GM23338 (cell line): ENCODE results near the gene ASB15.

ENCODE experiments used
- CREB1 ChIP-seq: fragments of 250-450 bp; sonication (Bioruptor Pico); IDR thresholded peaks from 2 replicates; pipeline ENCODE4 v1.5.0; 2020; ENCODE audit warnings: low read depth, mild to moderate bottlenecking, moderate library complexity
- CTCF ChIP-seq, 2 experiments: fragments of 200-600 bp in 1 of 2; sonication (generic) in 1 of 2; conservative IDR thresholded peaks; 2 replicates each; pipeline versions ENCODE4 v1.5.1 to v1.6.1; 2016 to 2017; ENCODE audit warnings: antibody characterized with exemption in 2 of 2, low read depth in 2 of 2, mild to moderate bottlenecking in 2 of 2, moderate library complexity in 1 of 2
- ETS1 ChIP-seq: IDR thresholded peaks from 2 replicates; pipeline ENCODE4 v1.6.1; 2016; ENCODE audit warnings: antibody characterized with exemption
- EZH2 ChIP-seq: fragments of 200-600 bp; sonication (generic); IDR thresholded peaks from one replicate; pipeline ENCODE4 v1.8.0; 2017; ENCODE audit warnings: antibody characterized with exemption, mild to moderate bottlenecking, low read depth; ENCODE audit not compliant: unreplicated experiment
- EZH2phosphoT487 ChIP-seq: fragments of 200-600 bp; sonication (generic); IDR thresholded peaks from one replicate; pipeline ENCODE4 v1.8.1; 2018; ENCODE audit warnings: antibody characterized with exemption; ENCODE audit not compliant: unreplicated experiment
- JUNB ChIP-seq: IDR thresholded peaks from one replicate; pipeline ENCODE4 v1.6.1; 2016; ENCODE audit warnings: antibody characterized with exemption; ENCODE audit not compliant: unreplicated experiment
- NANOG ChIP-seq: IDR thresholded peaks from 2 replicates; pipeline ENCODE4 v1.6.1; 2016; ENCODE audit warnings: antibody characterized with exemption, borderline replicate concordance
- POLR2AphosphoS5 ChIP-seq: IDR thresholded peaks from 2 replicates; pipeline ENCODE4 v1.6.1; 2016; ENCODE audit warnings: antibody characterized with exemption, low read depth
- REST ChIP-seq: IDR thresholded peaks from one replicate; pipeline ENCODE4 v1.6.1; 2018; ENCODE audit warnings: antibody characterized with exemption; ENCODE audit not compliant: unreplicated experiment
- STAT1 ChIP-seq: IDR thresholded peaks from one replicate; pipeline ENCODE4 v1.6.1; 2016; ENCODE audit warnings: antibody characterized with exemption; ENCODE audit not compliant: unreplicated experiment
- ZNF114 ChIP-seq: fragments of 250-450 bp; sonication (Bioruptor Pico); IDR thresholded peaks from 2 replicates; pipeline ENCODE4 v1.5.0; 2020; ENCODE audit warnings: mild to moderate bottlenecking, moderate library complexity
- ZNF462 ChIP-seq: fragments of 250-450 bp; sonication (Bioruptor Pico); IDR thresholded peaks from 2 replicates; pipeline ENCODE4 v1.5.0; 2020; ENCODE audit warnings: mild to moderate bottlenecking, moderate library complexity

GRCh38 chr7:123583821-123584220 is 17.8 kb upstream of the ASB15 start:
- no peak for TF ChIP-seq CTCF (conservative IDR thresholded peaks at IDR 0.05; ENCODE audit: low read depth in 2 of 2)
- no peak for TF ChIP-seq EZH2
- TF ChIP-seq REST = no peak
- TF ChIP-seq POLR2AphosphoS5 = no peak
- no peak for TF ChIP-seq EZH2phosphoT487
- no peak for TF ChIP-seq JUNB
- no peak for TF ChIP-seq ZNF114 (CRISPR knock-in tag)
- no peak for TF ChIP-seq ETS1
- no peak for TF ChIP-seq STAT1
- TF ChIP-seq ZNF462 (CRISPR knock-in tag) = no peak
- TF ChIP-seq CREB1 = no peak
- no peak for TF ChIP-seq NANOG
